ENCODE data around the gene C12orf75.

The C12orf75 gene

GRCh38 chr12:105348142-105348541 is 17.7 kb downstream of the C12orf75 start (continued):
- TF ChIP-seq TSHZ1 (tag by site-specific recombination; IDR thresholded peaks at IDR 0.05; ENCODE audit: borderline replicate concordance) = no peak
- TF ChIP-seq ZNF561 (tag by site-specific recombination; IDR thresholded peaks at IDR 0.05; ENCODE audit: borderline replicate concordance) = no peak
- TF ChIP-seq ZNF223 (tag by site-specific recombination; IDR thresholded peaks at IDR 0.05) = no peak
- TF ChIP-seq ZSCAN16 (tag by site-specific recombination; IDR thresholded peaks at IDR 0.05) = no peak
- TF ChIP-seq ZFP37 (tag by site-specific recombination; IDR thresholded peaks at IDR 0.05) = no peak

GRCh38 chr12:105348561-105348960 is 18.1 kb downstream of the C12orf75 start:
- Histone ChIP-seq H3K27ac (ENCODE audit: extremely low read depth, low read depth, low read length) (no peak overlapping the region), H3K4me1 (ENCODE audit: control insufficient read depth, insufficient read depth, low read length) (no peaks in the 10 kb centered on the region), H3K36me3 (ENCODE audit: control insufficient read depth in 2 of 2, insufficient read depth in 1 of 2, low read length in 2 of 2) (no peaks in the 10 kb centered on the region), H3K4me3 (ENCODE audit: low read depth, low read length) (no peak overlapping the region), H3K9me3 (ENCODE audit: control insufficient read depth, insufficient read depth, low read depth, low read length) (no peaks in the 10 kb centered on the region)
- POLR2A ChIA-PET = no interaction called here
- no peak for TF ChIP-seq ZBTB20 (tag by site-specific recombination; IDR thresholded peaks at IDR 0.05)
- no peak for TF ChIP-seq KLF7 (tag by site-specific recombination; IDR thresholded peaks at IDR 0.05; ENCODE audit: borderline replicate concordance)
- no peak for TF ChIP-seq ZNF621 (tag by site-specific recombination; IDR thresholded peaks at IDR 0.05)
- CTCF ChIA-PET = interaction anchor here (0.7 kb wide), 1 partner anchor 19 kb away, joined by 3 read pairs; no protein-coding TSS in a partner anchor

GRCh38 chr12:105349138-105349537 is 18.6 kb downstream of the C12orf75 start:
- Histone ChIP-seq H3K36me3 (ENCODE audit: control insufficient read depth in 2 of 2, insufficient read depth in 1 of 2, low read length in 2 of 2) (no peaks in the 10 kb centered on the region), H3K27ac (ENCODE audit: extremely low read depth, low read depth, low read length) (no peak overlapping the region), H3K9me3 (ENCODE audit: control insufficient read depth, insufficient read depth, low read depth, low read length) (no peaks in the 10 kb centered on the region), H3K4me3 (ENCODE audit: low read depth, low read length) (no peak overlapping the region), H3K4me1 (ENCODE audit: control insufficient read depth, insufficient read depth, low read length) (no peaks in the 10 kb centered on the region)
- CTCF ChIA-PET = no interaction called here
- POLR2A ChIA-PET = no interaction called here
- TF ChIP-seq ZNF776 (tag by site-specific recombination; IDR thresholded peaks at IDR 0.05; ENCODE audit: borderline replicate concordance) (no peak), ZNF157 (tag by site-specific recombination; IDR thresholded peaks at IDR 0.05) (no peak), ZBTB48 (tag by site-specific recombination; IDR thresholded peaks at IDR 0.05) (no peak), KLF17 (tag by site-specific recombination; IDR thresholded peaks at IDR 0.05) (peak; percentile 29; the same call in 1 of the 2 replicates), ZNF354C (tag by site-specific recombination; IDR thresholded peaks at IDR 0.05; ENCODE audit: borderline replicate concordance, low read depth) (no peak), SETDB1 (IDR thresholded peaks at IDR 0.05; ENCODE audit: insufficient read length, low read length) (no peak), ZNF654 (tag by site-specific recombination; IDR thresholded peaks at IDR 0.05; ENCODE audit: low read depth) (no peak), KLF1 (tag by site-specific recombination; IDR thresholded peaks at IDR 0.05) (peak; percentile 63; the same call in 1 of the 2 replicates), KLF16 (tag by site-specific recombination; IDR thresholded peaks at IDR 0.05) (no peak)
- TF ChIP-seq, protein P1, sequence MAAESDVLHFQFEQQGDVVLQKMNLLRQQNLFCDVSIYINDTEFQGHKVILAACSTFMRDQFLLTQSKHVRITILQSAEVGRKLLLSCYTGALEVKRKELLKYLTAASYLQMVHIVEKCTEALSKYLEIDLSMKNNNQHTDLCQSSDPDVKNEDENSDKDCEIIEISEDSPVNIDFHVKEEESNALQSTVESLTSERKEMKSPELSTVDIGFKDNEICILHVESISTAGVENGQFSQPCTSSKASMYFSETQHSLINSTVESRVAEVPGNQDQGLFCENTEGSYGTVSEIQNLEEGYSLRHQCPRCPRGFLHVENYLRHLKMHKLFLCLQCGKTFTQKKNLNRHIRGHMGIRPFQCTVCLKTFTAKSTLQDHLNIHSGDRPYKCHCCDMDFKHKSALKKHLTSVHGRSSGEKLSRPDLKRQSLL (tag by site-specific recombination; IDR thresholded peaks at IDR 0.05) = no peak
